ENCODE data around the gene EVC.
"Not testable (repeated sequence)": the region's sequence is repeated elsewhere in the genome, so short reads cannot be mapped to it uniquely, and the experiment has no call there.

Gene EVC

GRCh38 chr4:5812506-5813229, 101.7 kb downstream of the EVC start:
- no peak for DNase-seq (ENCODE audit: low read depth)

GRCh38 chr4:5813882-5814255, 102.9 kb downstream of the EVC start:
- DNase-seq (ENCODE audit: low read depth) = no peak

GRCh38 chr4:5814421-5814820, 103.4 kb downstream of the EVC start:
- DNase-seq (ENCODE audit: low read depth) = no peak

GRCh38 chr4:5815641-5816040, 104.6 kb downstream of the EVC start:
- no peak for DNase-seq (ENCODE audit: low read depth)

GRCh38 chr4:5816101-5816500, 105.1 kb downstream of the EVC start:
- DNase-seq (ENCODE audit: low read depth) = no peak

- DNase-seq (ENCODE audit: low read depth) = no peak
Observed at GRCh38 chr4:5816851-5817375, 105.9 kb downstream of the EVC start.

GRCh38 chr4:5821665-5822358, 110.8 kb downstream of the EVC start:
- DNase-seq (ENCODE audit: low read depth) = no peak

GRCh38 chr4:5822619-5823018, 111.6 kb downstream of the EVC start:
- DNase-seq (ENCODE audit: low read depth) = no peak

- no peak for DNase-seq (ENCODE audit: low read depth)
Observed at GRCh38 chr4:5823542-5824211, 112.7 kb downstream of the EVC start.

GRCh38 chr4:5824227-5824626, 113.2 kb downstream of the EVC start:
- no peak for DNase-seq (ENCODE audit: low read depth)

GRCh38 chr4:5824635-5825034, 113.6 kb downstream of the EVC start:
- DNase-seq (ENCODE audit: low read depth) = no peak

- no peak for DNase-seq (ENCODE audit: low read depth)
Observed at GRCh38 chr4:5825321-5826041, 114.5 kb downstream of the EVC start.

GRCh38 chr4:5826437-5827107, 115.6 kb downstream of the EVC start:
- DNase-seq (ENCODE audit: low read depth) = no peak

- DNase-seq (ENCODE audit: low read depth) = no peak
Observed at GRCh38 chr4:5827108-5828004, 116.4 kb downstream of the EVC start.

- no peak for DNase-seq (ENCODE audit: low read depth)
Observed at GRCh38 chr4:5828005-5828391, 117.0 kb downstream of the EVC start.

GRCh38 chr4:5836943-5837342, 125.9 kb downstream of the EVC start:
- DNase-seq (ENCODE audit: low read depth) = no peak

GRCh38 chr4:5837483-5837882, 126.5 kb downstream of the EVC start:
- not testable (repeated sequence) for DNase-seq (ENCODE audit: low read depth)

GRCh38 chr4:5839332-5839731, 128.3 kb downstream of the EVC start:
- no peak for DNase-seq (ENCODE audit: low read depth)

GRCh38 chr4:5839751-5840674, 129.0 kb downstream of the EVC start:
- no peak for DNase-seq (ENCODE audit: low read depth)

- no peak for DNase-seq (ENCODE audit: low read depth)
Observed at GRCh38 chr4:5842456-5842855, 131.5 kb downstream of the EVC start.
